GM21717 (cell line): Measurements from ENCODE around the gene TBC1D3.
"Not testable (repeated sequence)": the region's sequence is repeated elsewhere in the genome, so short reads cannot be mapped to it uniquely, and the experiment has no call there.

ENCODE experiments used
- ATAC-seq: cut with Tn5 transposase; IDR thresholded peaks from one replicate; pipeline ENCODE4 v1.9.1; 2021; ENCODE audit warnings: mild to moderate bottlenecking, moderate library complexity; ENCODE audit not compliant: unreplicated experiment

The TBC1D3 gene

DNA sequence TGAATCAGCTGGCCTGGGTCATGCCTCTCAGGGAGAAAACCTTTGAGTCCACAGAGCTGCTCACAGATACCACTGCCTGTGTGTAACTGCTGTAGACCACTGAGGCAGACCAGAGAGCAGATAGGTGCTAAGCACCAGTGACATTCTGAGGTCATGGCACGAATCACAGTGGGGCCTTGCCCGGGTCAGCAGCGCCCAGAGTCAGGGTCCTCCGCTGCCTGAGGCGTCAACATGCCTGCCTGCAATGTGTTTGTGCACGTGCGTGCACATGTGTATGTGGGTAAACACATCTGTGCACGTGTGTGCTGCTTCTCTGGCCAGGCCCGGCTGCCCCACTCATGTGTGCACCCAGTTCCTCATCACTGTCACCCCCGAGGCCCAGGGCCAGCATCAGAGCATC, at the start of gene TBC1D3:
TSS of gene TBC1D3 (minus strand) at position 101 of the 400 bp plus-strand sequence. CDS start 1,526 bp downstream, outside the sequence.
- not testable (repeated sequence) for ATAC-seq

- not testable (repeated sequence) for ATAC-seq
Observed at GRCh38 chr17:38232790-38233189, 40.4 kb upstream of the TBC1D3 start.

- not testable (repeated sequence) for ATAC-seq
Observed at GRCh38 chr17:38225844-38226495, 33.6 kb upstream of the TBC1D3 start.

- ATAC-seq, result not testable (repeated sequence)
Observed at GRCh38 chr17:38220867-38221266, 28.5 kb upstream of the TBC1D3 start.

DNA sequence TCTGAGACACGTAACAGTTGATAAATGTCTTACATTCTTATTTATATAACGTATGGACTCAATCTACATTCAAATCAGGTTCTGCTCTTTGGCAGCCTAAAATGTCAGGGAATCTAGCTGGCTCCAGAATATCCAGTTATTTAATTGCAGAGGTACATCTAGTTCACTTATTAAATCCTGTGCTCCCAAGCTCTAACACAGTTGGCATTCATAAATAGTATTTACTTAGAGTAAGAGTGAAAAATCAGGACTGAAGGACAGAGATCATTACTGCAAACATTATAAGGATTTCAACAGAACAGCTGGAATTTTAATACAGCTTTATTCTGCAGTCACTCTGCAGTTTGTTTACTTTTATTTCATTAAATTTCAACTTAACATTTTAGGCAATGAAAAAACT, 7.9 kb upstream of the TBC1D3 start:
- not testable (repeated sequence) for ATAC-seq

DNA sequence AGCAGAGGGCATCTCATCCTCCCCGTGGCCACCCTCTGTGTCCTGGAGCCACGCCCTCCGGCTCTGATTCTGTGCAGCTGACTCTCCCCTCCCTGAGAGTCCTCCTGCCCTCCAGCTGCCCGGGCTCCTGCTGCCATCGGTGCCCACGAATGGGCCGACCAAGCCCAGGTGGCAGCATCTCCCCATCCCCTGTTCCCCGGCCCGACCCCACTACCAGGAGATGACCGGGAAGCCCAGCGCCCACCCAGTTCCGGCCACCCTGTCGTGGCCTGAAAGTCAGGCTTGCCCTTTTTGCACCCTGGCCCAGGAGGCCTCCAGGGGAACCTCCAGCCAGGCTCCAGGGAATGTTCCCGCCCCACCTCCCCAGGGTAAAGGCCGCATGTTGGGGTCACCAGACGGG, 57.5 kb downstream of the TBC1D3 start:
- not testable (repeated sequence) for ATAC-seq
